Rectal smooth muscle tissue (tissue), 1 donor: ENCODE data around the gene PHACTR4.

Source experiments
- H3K27ac ChIP-seq: one replicate; pipeline ENCODE4 v1.7.0; 2013; ENCODE audit warnings: low read depth, low read length, inconsistent platforms
- H3K27me3 ChIP-seq: one replicate; pipeline ENCODE4 v1.7.0; 2013; ENCODE audit warnings: low read length; ENCODE audit not compliant: control insufficient read depth, insufficient read depth
- H3K36me3 ChIP-seq: one replicate; pipeline ENCODE4 v1.7.0; 2013; ENCODE audit warnings: low read length; ENCODE audit not compliant: control insufficient read depth, insufficient read depth
- H3K4me1 ChIP-seq: one replicate; pipeline ENCODE4 v1.7.0; 2013; ENCODE audit warnings: low read length; ENCODE audit not compliant: control insufficient read depth, insufficient read depth
- H3K4me3 ChIP-seq: one replicate; pipeline ENCODE4 v1.7.0; 2013; ENCODE audit warnings: low read length
- H3K9ac ChIP-seq: one replicate; pipeline ENCODE4 v1.7.0; 2013; ENCODE audit warnings: low read length

The PHACTR4 gene

DNA sequence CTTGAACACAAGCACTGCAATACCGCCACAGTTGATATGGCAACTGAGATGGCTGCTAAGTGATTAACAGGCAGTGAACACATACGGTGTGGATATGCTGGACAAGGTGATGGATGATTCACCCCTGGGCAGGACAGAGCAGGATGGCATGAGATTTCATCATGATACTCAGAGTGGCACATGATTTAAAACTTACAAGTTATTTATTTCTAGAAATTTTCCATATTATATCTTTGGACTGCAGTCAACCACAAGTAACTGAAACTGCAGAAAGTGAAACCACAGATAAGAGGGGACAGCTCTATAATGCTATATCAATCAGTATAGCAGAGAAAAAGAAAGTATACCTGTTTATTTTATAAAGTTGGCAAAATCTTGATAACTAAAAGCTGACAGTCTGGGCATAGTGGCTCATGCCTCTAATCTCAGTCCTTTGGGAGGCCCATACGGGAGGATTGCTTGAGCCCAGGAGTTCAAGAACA, 47.9 kb downstream of the PHACTR4 start:
- Histone ChIP-seq H3K9ac (no peak overlapping the region), H3K4me3 (no peak overlapping the region), H3K4me1 (no peaks in the 10 kb centered on the region), H3K27me3 (no peaks in the 10 kb centered on the region), H3K36me3 (no peaks in the 10 kb centered on the region), H3K27ac (no peak overlapping the region)

DNA sequence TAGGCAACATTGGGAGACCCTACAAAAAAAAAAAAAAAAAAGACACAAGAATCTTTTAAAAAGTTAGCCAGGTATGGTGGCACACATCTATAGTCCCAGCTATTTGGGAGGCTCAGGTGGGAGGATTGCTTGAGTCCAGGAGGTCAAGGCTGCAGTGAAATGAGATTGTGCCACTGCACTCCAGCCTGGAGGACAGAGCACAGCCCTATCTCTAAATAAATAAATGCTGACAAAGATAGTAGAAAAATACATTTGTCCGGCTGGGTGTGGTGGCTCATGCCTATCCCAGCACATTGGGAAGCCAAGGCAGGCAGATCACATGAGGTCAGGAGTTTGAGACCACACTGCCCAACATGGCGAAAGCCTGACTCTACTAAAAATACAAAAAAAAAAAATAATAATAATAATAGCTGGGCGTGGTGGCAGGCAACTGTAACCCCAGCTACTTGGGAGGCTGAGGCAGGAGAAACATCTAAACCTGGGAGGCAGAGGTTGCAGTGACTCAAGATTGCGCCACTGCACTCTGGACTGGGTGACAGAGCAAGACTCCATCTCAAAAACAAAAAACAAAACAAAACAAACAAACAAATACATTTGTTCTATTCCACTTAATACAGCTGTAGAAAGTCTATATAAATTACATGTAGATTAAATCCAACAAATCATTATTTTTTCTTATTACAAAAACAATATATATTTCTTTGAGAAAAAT, 48.5 kb downstream of the PHACTR4 start:
- H3K27me3 ChIP-seq: no peaks in the 10 kb centered on the region
- no peak overlapping the region for H3K4me3 ChIP-seq
- H3K27ac ChIP-seq: no peak overlapping the region
- no peaks in the 10 kb centered on the region for H3K36me3 ChIP-seq
- H3K4me1 ChIP-seq: no peaks in the 10 kb centered on the region
- no peak overlapping the region for H3K9ac ChIP-seq

DNA sequence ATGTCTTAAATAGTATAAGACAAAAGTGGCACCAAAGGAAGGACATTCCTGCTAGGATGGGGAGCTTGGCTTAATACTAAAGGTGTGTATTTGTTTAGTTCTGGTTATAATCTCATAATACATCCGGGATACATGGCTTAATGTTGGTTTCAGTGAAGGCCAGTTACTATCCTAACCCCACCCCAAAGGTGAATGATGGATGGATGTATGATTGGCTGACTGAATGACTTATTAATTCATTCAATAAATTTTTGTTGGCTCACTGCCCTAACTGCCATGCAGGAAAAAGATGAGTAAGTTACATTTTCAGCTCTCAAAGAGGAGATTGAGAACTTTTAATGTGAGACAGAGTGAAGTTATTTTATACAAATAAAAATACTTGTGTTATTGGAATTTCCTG, 52.2 kb downstream of the PHACTR4 start:
- no peak overlapping the region for H3K4me3 ChIP-seq
- no peak overlapping the region for H3K9ac ChIP-seq
- H3K27ac ChIP-seq: no peak overlapping the region
- H3K4me1 ChIP-seq: no peaks in the 10 kb centered on the region
- H3K36me3 ChIP-seq: no peaks in the 10 kb centered on the region
- no peaks in the 10 kb centered on the region for H3K27me3 ChIP-seq

DNA sequence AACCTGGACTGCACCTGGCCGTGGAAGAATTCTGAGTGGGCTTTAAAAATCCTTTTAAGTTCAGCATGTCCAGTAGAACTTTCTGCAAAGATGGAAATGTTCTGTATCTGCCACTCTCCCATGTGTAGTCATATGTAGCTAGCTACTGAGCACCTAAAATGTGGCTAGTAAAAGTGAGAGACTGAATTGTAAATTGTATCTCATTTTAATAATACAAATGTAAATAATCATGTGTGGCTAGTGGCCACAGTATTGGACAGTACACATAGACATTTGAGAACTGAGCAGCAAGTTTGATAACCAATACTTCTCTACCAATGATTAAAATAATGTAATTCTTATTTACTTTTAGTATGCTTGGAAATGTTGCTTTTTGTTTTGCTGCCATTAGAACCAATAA, 57.3 kb downstream of the PHACTR4 start:
- H3K9ac ChIP-seq: no peak overlapping the region
- H3K27ac ChIP-seq: no peak overlapping the region
- no peaks in the 10 kb centered on the region for H3K36me3 ChIP-seq
- H3K4me3 ChIP-seq: no peak overlapping the region
- H3K27me3 ChIP-seq: no peaks in the 10 kb centered on the region
- H3K4me1 ChIP-seq: no peaks in the 10 kb centered on the region

DNA sequence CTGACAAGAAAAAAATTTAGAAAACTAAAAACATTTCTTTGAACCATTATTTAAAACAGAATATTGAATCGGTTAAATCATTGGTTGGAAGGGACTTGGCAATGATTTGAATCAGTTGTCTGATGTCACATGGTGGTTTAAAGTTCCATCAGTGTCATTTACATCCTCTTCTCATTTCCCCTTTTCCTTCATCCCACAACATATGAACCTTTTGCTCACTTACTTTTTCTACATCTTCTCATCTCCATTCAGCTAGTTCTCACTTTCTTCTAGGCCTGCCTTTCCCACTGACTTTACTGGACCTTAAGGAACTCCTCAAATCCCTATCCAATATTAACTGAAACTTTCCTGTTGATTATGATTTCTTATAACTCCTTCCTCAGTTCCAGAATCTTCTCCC, 58.5 kb downstream of the PHACTR4 start:
- Histone ChIP-seq H3K9ac (no peak overlapping the region), H3K27ac (no peak overlapping the region), H3K4me1 (no peaks in the 10 kb centered on the region), H3K4me3 (no peak overlapping the region), H3K36me3 (no peaks in the 10 kb centered on the region), H3K27me3 (no peaks in the 10 kb centered on the region)

DNA sequence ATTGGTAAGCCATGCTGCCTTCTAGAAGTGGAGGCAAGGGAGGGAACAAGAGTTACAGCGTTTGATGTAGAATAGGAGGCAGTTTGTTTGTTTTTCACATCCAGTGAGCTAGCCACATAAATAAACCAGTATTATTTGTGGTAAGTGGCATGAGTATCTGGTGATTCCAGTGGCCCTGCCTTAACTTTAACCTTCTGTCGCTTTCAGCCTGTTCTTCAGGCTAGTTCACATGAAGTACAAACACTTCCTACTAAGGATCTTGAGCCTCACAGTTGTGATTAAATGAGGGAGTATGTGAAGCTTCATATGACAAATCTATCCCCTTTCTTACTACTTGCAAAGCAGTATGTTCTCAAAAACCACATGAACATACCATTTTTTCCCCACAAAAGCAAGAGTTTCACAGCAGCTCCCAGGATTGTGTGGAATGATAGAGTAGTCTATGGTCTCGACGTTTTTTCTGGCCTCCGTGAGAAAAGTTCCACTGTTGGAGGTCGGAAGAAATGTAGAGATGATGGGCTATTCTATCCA, 59.5 kb downstream of the PHACTR4 start:
- Histone ChIP-seq H3K4me3 (no peak overlapping the region), H3K4me1 (no peaks in the 10 kb centered on the region), H3K9ac (no peak overlapping the region), H3K27me3 (no peaks in the 10 kb centered on the region), H3K36me3 (no peaks in the 10 kb centered on the region), H3K27ac (no peak overlapping the region)

DNA sequence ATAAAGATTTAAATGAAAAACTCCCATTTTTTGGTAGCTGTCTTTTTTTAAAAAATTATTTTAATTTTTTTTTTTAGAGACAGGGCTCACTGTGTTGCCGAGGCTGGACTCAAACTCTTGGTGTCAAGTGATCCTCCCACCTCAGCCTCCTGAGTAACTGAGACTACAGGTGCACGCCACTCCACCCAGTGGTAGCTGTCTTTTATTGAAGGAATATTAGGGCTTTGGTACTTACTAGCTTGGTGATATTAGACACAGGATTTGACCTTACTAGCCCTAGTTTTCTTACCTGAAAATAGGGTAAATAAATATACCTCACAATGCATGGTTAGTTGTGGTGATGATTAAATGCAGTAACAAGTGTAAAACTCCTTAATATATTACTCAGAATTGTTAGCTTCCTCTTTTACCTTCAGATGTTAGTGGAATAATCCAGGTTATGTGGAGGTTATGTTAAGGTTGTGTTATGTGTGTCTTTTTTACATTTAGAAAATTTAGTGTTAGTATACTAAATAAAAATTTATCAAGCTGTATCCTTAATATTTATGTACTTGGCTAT, 66.8 kb downstream of the PHACTR4 start:
- Histone ChIP-seq H3K27me3 (no peaks in the 10 kb centered on the region), H3K27ac (no peak overlapping the region), H3K36me3 (no peaks in the 10 kb centered on the region), H3K9ac (no peak overlapping the region), H3K4me1 (peaks cover 9% of the 10 kb centered on the region), H3K4me3 (no peak overlapping the region)

DNA sequence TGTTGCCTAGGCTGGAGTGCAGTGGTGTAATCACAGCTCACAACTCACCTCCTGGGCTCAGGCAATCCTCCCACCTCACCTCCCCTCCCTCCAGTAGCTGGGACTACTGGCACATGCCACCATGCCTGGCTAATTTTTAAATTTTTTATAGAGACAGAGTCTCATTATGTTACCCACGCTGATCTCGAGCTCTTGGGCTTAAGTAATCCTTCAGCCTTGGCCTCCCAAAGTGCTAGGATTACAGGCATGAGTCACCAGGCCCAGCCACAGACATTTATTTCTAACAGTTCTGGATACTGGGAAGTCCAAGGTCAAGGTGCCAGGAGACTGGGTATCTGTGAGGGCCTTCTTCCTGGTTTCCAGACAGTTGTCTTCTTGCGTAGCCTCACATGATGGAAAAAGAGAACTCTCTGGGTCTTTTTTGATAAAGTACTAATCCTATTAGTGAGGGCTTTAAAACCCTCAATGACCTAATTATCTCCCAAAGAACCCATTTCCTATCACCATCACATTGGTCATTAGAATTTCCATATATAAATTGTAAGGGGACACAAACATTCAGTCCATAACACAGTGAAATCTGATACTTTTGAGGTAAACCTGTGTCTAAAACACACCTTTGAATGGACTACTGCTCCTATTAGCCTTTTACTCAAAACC, 67.9 kb downstream of the PHACTR4 start:
- H3K9ac ChIP-seq: no peak overlapping the region
- peak overlapping the region; percentile 70 for H3K27ac ChIP-seq
- H3K4me1 ChIP-seq: peaks cover 9% of the 10 kb centered on the region
- H3K4me3 ChIP-seq: peak overlapping the region; percentile 32
- no peaks in the 10 kb centered on the region for H3K27me3 ChIP-seq
- H3K36me3 ChIP-seq: no peaks in the 10 kb centered on the region

DNA sequence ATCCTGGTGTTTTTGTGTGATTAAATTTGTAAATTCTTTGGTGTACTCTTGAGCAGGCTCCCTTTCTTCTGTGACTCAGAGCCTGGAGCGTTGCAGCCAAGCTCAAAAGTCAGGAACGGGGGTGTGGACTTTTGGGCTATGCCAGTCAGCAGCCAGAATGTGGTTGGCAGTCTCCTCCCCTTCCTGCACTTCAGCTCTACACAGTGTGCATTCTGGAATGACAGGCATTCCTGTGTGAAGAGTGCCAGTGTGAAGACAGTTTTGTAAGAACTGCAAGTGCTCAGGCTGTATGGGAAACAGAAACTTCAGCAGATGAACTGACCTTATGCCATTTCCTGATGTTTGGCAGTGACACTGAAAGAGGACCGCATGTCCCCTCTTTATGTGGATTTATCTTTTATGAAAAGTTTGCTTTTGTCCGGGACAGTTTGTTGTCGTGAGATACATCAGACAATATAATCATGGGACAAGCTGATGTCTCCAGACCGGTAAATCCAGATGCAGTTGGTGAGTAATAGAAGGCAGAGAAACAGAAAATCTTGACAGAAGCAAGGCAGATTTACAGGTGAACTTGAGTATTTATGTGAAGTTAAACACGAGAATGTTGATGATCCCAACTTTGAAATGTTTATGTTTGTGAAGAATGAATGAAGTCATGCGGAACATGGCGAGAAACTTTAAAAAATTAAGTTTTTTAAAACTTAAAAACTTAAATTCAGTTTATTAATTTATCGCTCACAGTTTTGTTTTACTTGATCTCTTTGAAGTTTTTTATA, 68.6 kb downstream of the PHACTR4 start:
- Histone ChIP-seq H3K27me3 (no peaks in the 10 kb centered on the region), H3K4me3 (peak overlapping the region; percentile 32), H3K36me3 (no peaks in the 10 kb centered on the region), H3K4me1 (peaks cover 9% of the 10 kb centered on the region), H3K9ac (no peak overlapping the region), H3K27ac (peak overlapping the region; percentile 70)

DNA sequence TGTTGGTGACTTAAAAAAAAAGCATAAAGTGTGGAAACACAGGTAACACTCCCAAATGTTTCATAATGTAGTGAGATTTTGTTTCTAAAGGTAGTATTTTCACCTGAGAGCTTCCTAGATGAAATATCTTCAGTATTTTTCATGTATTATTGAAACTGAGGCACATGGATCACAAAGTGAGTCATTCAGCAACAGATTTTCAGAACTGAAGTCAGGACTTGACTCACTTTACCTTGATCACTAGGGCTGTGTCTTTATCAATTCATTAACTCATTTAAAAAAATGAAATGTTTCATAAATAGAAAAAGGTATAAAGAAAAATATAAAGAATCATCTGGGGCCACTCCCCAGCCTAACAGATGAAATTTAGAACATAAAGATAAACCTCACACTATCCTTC, 69.8 kb downstream of the PHACTR4 start:
- H3K4me3 ChIP-seq: no peak overlapping the region
- peaks cover 9% of the 10 kb centered on the region for H3K4me1 ChIP-seq
- no peak overlapping the region for H3K27ac ChIP-seq
- no peaks in the 10 kb centered on the region for H3K36me3 ChIP-seq
- H3K9ac ChIP-seq: no peak overlapping the region
- H3K27me3 ChIP-seq: no peaks in the 10 kb centered on the region

DNA sequence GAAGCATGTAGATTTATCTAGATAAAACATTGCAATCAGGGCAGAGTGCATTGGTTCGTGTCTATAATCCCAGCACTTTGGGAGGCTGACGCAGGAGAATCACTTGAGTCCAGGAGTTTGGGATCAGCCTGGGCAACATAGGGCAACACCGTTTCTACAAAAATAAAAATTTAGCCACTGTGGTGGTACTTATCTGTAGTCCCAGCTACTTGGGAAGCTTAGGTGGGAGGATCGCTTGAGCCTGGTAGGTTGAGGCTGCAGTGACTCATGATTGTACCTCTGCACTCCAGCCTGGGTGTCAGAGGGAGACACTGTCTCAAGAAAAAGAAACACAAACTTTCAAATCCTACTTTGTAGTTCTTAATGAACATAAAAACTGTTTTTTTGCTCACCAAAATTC, 72.1 kb downstream of the PHACTR4 start:
- no peaks in the 10 kb centered on the region for H3K36me3 ChIP-seq
- H3K27ac ChIP-seq: no peak overlapping the region
- no peak overlapping the region for H3K9ac ChIP-seq
- no peaks in the 10 kb centered on the region for H3K27me3 ChIP-seq
- H3K4me1 ChIP-seq: peaks cover 9% of the 10 kb centered on the region
- H3K4me3 ChIP-seq: no peak overlapping the region

DNA sequence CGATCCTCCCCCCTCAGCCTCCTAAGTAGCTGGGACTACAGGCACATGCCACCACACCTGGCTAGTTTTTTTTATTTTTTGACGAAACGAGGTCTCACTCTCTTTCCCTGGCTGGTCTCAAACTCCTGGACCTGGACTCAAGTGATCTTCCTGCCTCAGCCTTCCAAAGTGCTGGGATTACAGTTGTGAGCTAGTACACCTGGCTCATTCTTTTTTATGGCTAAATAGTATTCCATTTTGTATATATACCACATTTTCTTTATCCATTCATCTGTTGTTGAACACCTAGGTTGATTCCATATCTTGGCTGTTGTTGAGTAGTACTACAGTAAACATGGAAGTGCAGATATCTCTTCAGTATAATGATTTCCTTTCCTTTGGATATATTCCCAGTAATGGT, 74.0 kb downstream of the PHACTR4 start:
- H3K4me1 ChIP-seq: no peaks in the 10 kb centered on the region
- no peaks in the 10 kb centered on the region for H3K27me3 ChIP-seq
- no peak overlapping the region for H3K27ac ChIP-seq
- no peak overlapping the region for H3K9ac ChIP-seq
- no peak overlapping the region for H3K4me3 ChIP-seq
- no peaks in the 10 kb centered on the region for H3K36me3 ChIP-seq
